Mammary epithelial cell (primary cell): Measurements from ENCODE around the gene ARNT2.

ENCODE experiments used
- EZH2 ChIP-seq: IDR thresholded peaks from 2 replicates; pipeline ENCODE4 v1.6.1; 2012; ENCODE audit warnings: low read length, inconsistent platforms, borderline replicate concordance
- TF ChIP-seq, protein P1 (sequence below), 2 donors: IDR thresholded peaks in 1 of 2; conservative IDR thresholded peaks in 1 of 2; 2 replicates each; pipeline ENCODE4 v1.5.1; 2011 to 2012; ENCODE audit warnings: inconsistent platforms in 2 of 2, low read length in 2 of 2, mild to moderate bottlenecking in 2 of 2, control low read depth in 1 of 2, low read depth in 1 of 2; ENCODE audit not compliant: insufficient read depth in 1 of 2; ENCODE audit errors: extremely low read depth in 1 of 2

DNA sequence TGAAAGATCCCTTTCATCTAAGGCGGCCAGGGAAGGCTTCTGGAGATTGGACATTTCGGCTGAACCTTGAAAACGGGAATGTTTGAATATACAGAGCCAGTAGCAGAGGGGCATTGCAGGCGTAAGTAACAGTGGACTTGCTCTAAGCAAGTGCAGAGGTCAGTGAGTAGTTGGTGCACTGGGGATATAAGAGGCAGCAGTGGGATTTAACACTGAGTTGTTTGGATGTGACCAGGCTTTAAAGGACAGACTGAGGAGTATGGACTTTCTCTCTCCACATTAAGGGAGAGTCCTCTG is 1.3 kb downstream of the ARNT2 start:
- no peak for TF ChIP-seq EZH2
- TF ChIP-seq, protein P1, sequence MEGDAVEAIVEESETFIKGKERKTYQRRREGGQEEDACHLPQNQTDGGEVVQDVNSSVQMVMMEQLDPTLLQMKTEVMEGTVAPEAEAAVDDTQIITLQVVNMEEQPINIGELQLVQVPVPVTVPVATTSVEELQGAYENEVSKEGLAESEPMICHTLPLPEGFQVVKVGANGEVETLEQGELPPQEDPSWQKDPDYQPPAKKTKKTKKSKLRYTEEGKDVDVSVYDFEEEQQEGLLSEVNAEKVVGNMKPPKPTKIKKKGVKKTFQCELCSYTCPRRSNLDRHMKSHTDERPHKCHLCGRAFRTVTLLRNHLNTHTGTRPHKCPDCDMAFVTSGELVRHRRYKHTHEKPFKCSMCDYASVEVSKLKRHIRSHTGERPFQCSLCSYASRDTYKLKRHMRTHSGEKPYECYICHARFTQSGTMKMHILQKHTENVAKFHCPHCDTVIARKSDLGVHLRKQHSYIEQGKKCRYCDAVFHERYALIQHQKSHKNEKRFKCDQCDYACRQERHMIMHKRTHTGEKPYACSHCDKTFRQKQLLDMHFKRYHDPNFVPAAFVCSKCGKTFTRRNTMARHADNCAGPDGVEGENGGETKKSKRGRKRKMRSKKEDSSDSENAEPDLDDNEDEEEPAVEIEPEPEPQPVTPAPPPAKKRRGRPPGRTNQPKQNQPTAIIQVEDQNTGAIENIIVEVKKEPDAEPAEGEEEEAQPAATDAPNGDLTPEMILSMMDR (conservative IDR thresholded peaks at IDR 0.05 in 1 of 2, IDR thresholded peaks at IDR 0.05 in 1 of 2; ENCODE audit: extremely low read depth in 1 of 2, insufficient read depth in 1 of 2, low read depth in 1 of 2, low read length in 2 of 2), result no peak
